ENCODE measurements around the gene PSMB8.
A peak's percentile ranks its signal among the peaks of the same experiment; 100 is the strongest.
"Not testable (repeated sequence)": the region's sequence is repeated elsewhere in the genome, so short reads cannot be mapped to it uniquely, and the experiment has no call there.

PSMB8 gene

GRCh38 chr6:32838114-32838958 lies 5.5 kb downstream of the PSMB8 start, which contains the start of gene TAP2:
Gene TAP2, minus strand, starts transcription at chr6:32838739. Its CDS starts 506 bp downstream, at chr6:32838233.
- peak; percentile 97 to 98 for DNase-seq (ENCODE audit: low read depth in 2 of 2)

GRCh38 chr6:32837651-32838113 lies 6.2 kb downstream of the PSMB8 start:
- DNase-seq (ENCODE audit: low read depth in 2 of 2) = no peak

GRCh38 chr6:32836873-32837272 lies 7.0 kb downstream of the PSMB8 start:
- no peak for DNase-seq (ENCODE audit: low read depth in 2 of 2)

GRCh38 chr6:32835167-32835893 lies 8.5 kb downstream of the PSMB8 start:
- no peak for DNase-seq (ENCODE audit: low read depth in 2 of 2)

- no peak for DNase-seq (ENCODE audit: low read depth in 2 of 2)
Measured at GRCh38 chr6:32833664-32834063, 10.2 kb downstream of the PSMB8 start.

GRCh38 chr6:32832535-32832934 lies 11.3 kb downstream of the PSMB8 start:
- no peak for DNase-seq (ENCODE audit: low read depth in 2 of 2)

- DNase-seq (ENCODE audit: low read depth in 2 of 2) = no peak
Measured at GRCh38 chr6:32830936-32831335, 12.9 kb downstream of the PSMB8 start.

- no peak for DNase-seq (ENCODE audit: low read depth in 2 of 2)
Measured at GRCh38 chr6:32830017-32830416, 13.8 kb downstream of the PSMB8 start.

- no peak for DNase-seq (ENCODE audit: low read depth in 2 of 2)
Measured at GRCh38 chr6:32829495-32829894, 14.4 kb downstream of the PSMB8 start.

GRCh38 chr6:32827025-32827424 lies 16.8 kb downstream of the PSMB8 start:
- DNase-seq (ENCODE audit: low read depth in 2 of 2) = no peak

- DNase-seq (ENCODE audit: low read depth in 2 of 2) = no peak
Measured at GRCh38 chr6:32825966-32826365, 17.9 kb downstream of the PSMB8 start.

- no peak for DNase-seq (ENCODE audit: low read depth in 2 of 2)
Measured at GRCh38 chr6:32819729-32820128, 24.1 kb downstream of the PSMB8 start.

- no peak for DNase-seq (ENCODE audit: low read depth in 2 of 2)
Measured at GRCh38 chr6:32818867-32819266, 25.0 kb downstream of the PSMB8 start.

- no peak for DNase-seq (ENCODE audit: low read depth in 2 of 2)
Measured at GRCh38 chr6:32816746-32817204, 27.1 kb downstream of the PSMB8 start, which contains the start of gene HLA-DOB. Gene HLA-DOB, minus strand, starts transcription at chr6:32817002. Its CDS starts 51 bp downstream, at chr6:32816951.

GRCh38 chr6:32815996-32816395 lies 27.9 kb downstream of the PSMB8 start:
- DNase-seq (ENCODE audit: low read depth in 2 of 2) = no peak

GRCh38 chr6:32815115-32815514 lies 28.7 kb downstream of the PSMB8 start:
- DNase-seq (ENCODE audit: low read depth in 2 of 2) = no peak

GRCh38 chr6:32814145-32814544 lies 29.7 kb downstream of the PSMB8 start:
- no peak for DNase-seq (ENCODE audit: low read depth in 2 of 2)

GRCh38 chr6:32809171-32809570 lies 34.7 kb downstream of the PSMB8 start:
- DNase-seq (ENCODE audit: low read depth in 2 of 2) = no peak

- DNase-seq (ENCODE audit: low read depth in 2 of 2) = no peak
Measured at GRCh38 chr6:32807020-32807580, 36.7 kb downstream of the PSMB8 start.

GRCh38 chr6:32805404-32805803 lies 38.4 kb downstream of the PSMB8 start:
- not testable (repeated sequence) for DNase-seq (ENCODE audit: low read depth in 2 of 2)

- no peak for DNase-seq (ENCODE audit: low read depth in 2 of 2)
Measured at GRCh38 chr6:32803416-32803815, 40.4 kb downstream of the PSMB8 start.

GRCh38 chr6:32799740-32800139 lies 44.1 kb downstream of the PSMB8 start:
- DNase-seq (ENCODE audit: low read depth in 2 of 2) = no peak

Measured in stimulated activated CD8-positive, alpha-beta memory T cell treated with anti-CD3 and anti-CD28 coated beads, Interleukin-2, amount 100 ng/mL, for 1 hour (primary cell).